ENCODE data around the gene IQSEC1.

Gene IQSEC1

GRCh38 chr3:12963922-12964701, 109.1 kb downstream of the IQSEC1 start:
- peak in 1 of 2 experiments; percentile 50 for DNase-seq

GRCh38 chr3:12963231-12963896, 109.9 kb downstream of the IQSEC1 start:
- DNase-seq = no peak

- peak in 1 of 2 experiments; percentile 19 for DNase-seq
These were observed 110.9 kb downstream of the IQSEC1 start for GRCh38 chr3:12962292-12962691.

- no peak for DNase-seq
These were observed 111.6 kb downstream of the IQSEC1 start for GRCh38 chr3:12961697-12962036.

GRCh38 chr3:12961007-12961696, 112.1 kb downstream of the IQSEC1 start:
- no peak for DNase-seq

- DNase-seq = no peak
These were observed 112.7 kb downstream of the IQSEC1 start for GRCh38 chr3:12960497-12960896.

GRCh38 chr3:12959838-12960378, 113.3 kb downstream of the IQSEC1 start:
- DNase-seq = no peak

GRCh38 chr3:12959410-12959809, 113.8 kb downstream of the IQSEC1 start:
- DNase-seq = no peak

GRCh38 chr3:12957824-12958792, 115.1 kb downstream of the IQSEC1 start:
- no peak for DNase-seq

GRCh38 chr3:12957339-12957738, 115.9 kb downstream of the IQSEC1 start:
- DNase-seq = no peak

GRCh38 chr3:12956316-12956660, 116.9 kb downstream of the IQSEC1 start:
- DNase-seq = no peak

- DNase-seq = no peak
These were observed 117.4 kb downstream of the IQSEC1 start for GRCh38 chr3:12955651-12956315.

GRCh38 chr3:12954891-12955650, 118.2 kb downstream of the IQSEC1 start:
- DNase-seq = peak; percentile 28 to 80

GRCh38 chr3:12954180-12954579, 119.0 kb downstream of the IQSEC1 start:
- DNase-seq = no peak

GRCh38 chr3:12953201-12953995, 119.8 kb downstream of the IQSEC1 start:
- no peak for DNase-seq

- no peak for DNase-seq
These were observed 120.7 kb downstream of the IQSEC1 start for GRCh38 chr3:12952343-12953200.

- DNase-seq = no peak
These were observed 124.1 kb downstream of the IQSEC1 start for GRCh38 chr3:12948891-12949711.

GRCh38 chr3:12948371-12948770, 124.9 kb downstream of the IQSEC1 start:
- no peak for DNase-seq

Data from NCI-H446 (cell line).